SK-N-SH treated with all-trans-retinoic acid at 6 μM for 48 hours (cell line): ENCODE data around the gene PRDX6.

ENCODE experiments used
- ATAC-seq: fragments of 200-7000 bp; cut with Tn5 transposase; 3 replicates; pipeline ENCODE4 v1.9.1; 2020; ENCODE audit warnings: mild to moderate bottlenecking, moderate library complexity
- ARNTL ChIP-seq: fragments of 450-650 bp; formaldehyde crosslinking; IDR thresholded peaks from 2 replicates; pipeline ENCODE4 v1.5.0; 2020; ENCODE audit warnings: low read depth, mild to moderate bottlenecking, moderate library complexity, borderline replicate concordance
- BACH2 ChIP-seq: fragments of 250-450 bp; sonication (Bioruptor Pico); IDR thresholded peaks from 2 replicates; pipeline ENCODE4 v1.9.0; 2021; ENCODE audit warnings: mild to moderate bottlenecking, borderline replicate concordance
- CREB5 ChIP-seq: fragments of 250-450 bp; sonication (Bioruptor Pico); IDR thresholded peaks from 2 replicates; pipeline ENCODE4 v1.5.1; 2020; ENCODE audit warnings: low read depth, mild to moderate bottlenecking, moderate library complexity
- CSDC2 ChIP-seq: fragments of 250-450 bp; sonication (Bioruptor Pico); IDR thresholded peaks from 2 replicates; pipeline ENCODE4 v1.5.0; 2020; ENCODE audit warnings: mild to moderate bottlenecking, moderate library complexity
- ESRRG ChIP-seq: fragments of 250-450 bp; sonication (Bioruptor Pico); IDR thresholded peaks from 2 replicates; pipeline ENCODE4 v1.6.1; 2021; ENCODE audit warnings: mild to moderate bottlenecking
- GLIS3 ChIP-seq: fragments of 250-450 bp; sonication (Bioruptor Pico); IDR thresholded peaks from 2 replicates; pipeline ENCODE4 v1.5.0; 2020; ENCODE audit warnings: mild to moderate bottlenecking, moderate library complexity
- ISL1 ChIP-seq: fragments of 250-450 bp; sonication (Bioruptor Pico); IDR thresholded peaks from 2 replicates; pipeline ENCODE4 v2.1.2; 2022; ENCODE audit warnings: mild to moderate bottlenecking, moderate library complexity
- PATZ1 ChIP-seq: fragments of 250-450 bp; sonication (Bioruptor Pico); IDR thresholded peaks from 2 replicates; pipeline ENCODE4 v1.8.0; 2020; ENCODE audit warnings: mild to moderate bottlenecking, moderate library complexity, borderline replicate concordance
- PPARA ChIP-seq: fragments of 250-450 bp; sonication (Bioruptor Pico); IDR thresholded peaks from 2 replicates; pipeline ENCODE4 v1.5.0; 2020; ENCODE audit warnings: mild to moderate bottlenecking, borderline replicate concordance
- RARB ChIP-seq: fragments of 250-450 bp; sonication (Bioruptor Pico); IDR thresholded peaks from 2 replicates; pipeline ENCODE4 v1.8.0; 2021; ENCODE audit warnings: mild to moderate bottlenecking, moderate library complexity
- TCF4 ChIP-seq: fragments of 250-450 bp; sonication (Bioruptor Pico); IDR thresholded peaks from 2 replicates; pipeline ENCODE4 v1.8.0; 2021; ENCODE audit warnings: mild to moderate bottlenecking, moderate library complexity, borderline replicate concordance
- TSHZ2 ChIP-seq: fragments of 250-450 bp; sonication (Bioruptor Pico); IDR thresholded peaks from 2 replicates; pipeline ENCODE4 v1.5.0; 2020; ENCODE audit warnings: mild to moderate bottlenecking, moderate library complexity
- ZC3H10 ChIP-seq: fragments of 250-450 bp; sonication (Bioruptor Pico); IDR thresholded peaks from 2 replicates; pipeline ENCODE4 v1.5.1; 2021; ENCODE audit warnings: mild to moderate bottlenecking, moderate library complexity
- ZFP3 ChIP-seq: fragments of 250-450 bp; sonication (Bioruptor Pico); IDR thresholded peaks from 2 replicates; pipeline ENCODE4 v1.5.0; 2020; ENCODE audit warnings: mild to moderate bottlenecking, moderate library complexity
- ZFP30 ChIP-seq: fragments of 450-650 bp; formaldehyde crosslinking; IDR thresholded peaks from 2 replicates; pipeline ENCODE4 v1.5.0; 2022; ENCODE audit warnings: mild to moderate bottlenecking, moderate library complexity
- ZNF565 ChIP-seq: fragments of 450-650 bp; formaldehyde crosslinking; conservative IDR thresholded peaks from 2 replicates; pipeline ENCODE4 v1.5.0; 2020; ENCODE audit warnings: low read depth, mild to moderate bottlenecking, moderate library complexity
- ZNF70 ChIP-seq: fragments of 450-650 bp; formaldehyde crosslinking; IDR thresholded peaks from 2 replicates; pipeline ENCODE4 v1.5.0; 2020; ENCODE audit warnings: mild to moderate bottlenecking, moderate library complexity
- ZNF8 ChIP-seq: fragments of 450-650 bp; formaldehyde crosslinking; IDR thresholded peaks from 2 replicates; pipeline ENCODE4 v1.5.0; 2020; ENCODE audit warnings: mild to moderate bottlenecking, moderate library complexity

The PRDX6 gene

GRCh38 chr1:173475564-173476196 lies 1.5 kb upstream of the PRDX6 start:
- ATAC-seq: peak; percentile 30
- TF ChIP-seq CSDC2 (CRISPR knock-in tag): no peak
- no peak for TF ChIP-seq ZFP30 (CRISPR knock-in tag)
- TF ChIP-seq, all 23 proteins: peak for 0

GRCh38 chr1:173476197-173476664 lies 904 bp upstream of the PRDX6 start:
- TF ChIP-seq CREB5 (CRISPR knock-in tag) (no peak), GLIS3 (CRISPR knock-in tag) (no peak), TSHZ2 (CRISPR knock-in tag) (no peak), PATZ1 (CRISPR knock-in tag) (no peak), ZNF70 (CRISPR knock-in tag) (no peak), RARB (CRISPR knock-in tag) (no peak), ZFP30 (CRISPR knock-in tag) (no peak), ZNF565 (CRISPR knock-in tag) (no peak), ESRRG (CRISPR knock-in tag) (no peak), PPARA (CRISPR knock-in tag) (no peak)
- ATAC-seq: no peak

GRCh38 chr1:173476665-173477285 lies 360 bp upstream of the PRDX6 start:
- ATAC-seq: peak; percentile 78
- TF ChIP-seq RARB (CRISPR knock-in tag) (no peak), ZFP3 (CRISPR knock-in tag) (no peak), ISL1 (CRISPR knock-in tag) (no peak), PATZ1 (CRISPR knock-in tag) (no peak), TSHZ2 (CRISPR knock-in tag) (no peak), ARNTL (CRISPR knock-in tag) (no peak), ZNF8 (CRISPR knock-in tag) (no peak), TCF4 (CRISPR knock-in tag) (no peak), ZC3H10 (CRISPR knock-in tag) (no peak), ZNF565 (CRISPR knock-in tag) (no peak), BACH2 (CRISPR knock-in tag) (no peak), ZNF70 (CRISPR knock-in tag) (no peak)
